PFSK-1 (cell line): Measurements from ENCODE around the gene STK40.

Experiments
- FOXP2 ChIP-seq: optimal IDR thresholded peaks from 2 replicates; pipeline ENCODE3; 2011; ENCODE audit warnings: borderline replicate concordance, control low read depth, inconsistent platforms; ENCODE audit not compliant: insufficient read depth; ENCODE audit errors: extremely low read length, extremely low read depth
- POLR2AphosphoS5 ChIP-seq: IDR thresholded peaks from 2 replicates; pipeline ENCODE4 v1.6.1; 2012; ENCODE audit warnings: low read depth, mild to moderate bottlenecking, control low read depth, low read length, moderate library complexity
- SIN3A ChIP-seq: IDR thresholded peaks from 2 replicates; pipeline ENCODE4 v1.6.1; 2012; ENCODE audit warnings: mild to moderate bottlenecking, low read length, moderate library complexity, borderline replicate concordance; ENCODE audit not compliant: insufficient read depth
- TAF1 ChIP-seq: IDR thresholded peaks from 2 replicates; pipeline ENCODE4 v1.6.1; 2012; ENCODE audit warnings: low read length, control low read depth, borderline replicate concordance; ENCODE audit not compliant: insufficient read depth
- TF ChIP-seq, protein P1 (sequence below), 2 experiments: IDR thresholded peaks; 2 replicates each; pipeline versions ENCODE4 v1.6.1 to v1.8.0; 2011 to 2012; ENCODE audit warnings: low read depth in 2 of 2, low read length in 2 of 2, control low read depth in 1 of 2, inconsistent platforms in 1 of 2, mild to moderate bottlenecking in 1 of 2, moderate library complexity in 1 of 2; ENCODE audit not compliant: insufficient read depth in 1 of 2

Gene STK40

GRCh38 chr1:36355811-36356210 is 29.9 kb downstream of the STK40 start:
- TF ChIP-seq, protein P1, sequence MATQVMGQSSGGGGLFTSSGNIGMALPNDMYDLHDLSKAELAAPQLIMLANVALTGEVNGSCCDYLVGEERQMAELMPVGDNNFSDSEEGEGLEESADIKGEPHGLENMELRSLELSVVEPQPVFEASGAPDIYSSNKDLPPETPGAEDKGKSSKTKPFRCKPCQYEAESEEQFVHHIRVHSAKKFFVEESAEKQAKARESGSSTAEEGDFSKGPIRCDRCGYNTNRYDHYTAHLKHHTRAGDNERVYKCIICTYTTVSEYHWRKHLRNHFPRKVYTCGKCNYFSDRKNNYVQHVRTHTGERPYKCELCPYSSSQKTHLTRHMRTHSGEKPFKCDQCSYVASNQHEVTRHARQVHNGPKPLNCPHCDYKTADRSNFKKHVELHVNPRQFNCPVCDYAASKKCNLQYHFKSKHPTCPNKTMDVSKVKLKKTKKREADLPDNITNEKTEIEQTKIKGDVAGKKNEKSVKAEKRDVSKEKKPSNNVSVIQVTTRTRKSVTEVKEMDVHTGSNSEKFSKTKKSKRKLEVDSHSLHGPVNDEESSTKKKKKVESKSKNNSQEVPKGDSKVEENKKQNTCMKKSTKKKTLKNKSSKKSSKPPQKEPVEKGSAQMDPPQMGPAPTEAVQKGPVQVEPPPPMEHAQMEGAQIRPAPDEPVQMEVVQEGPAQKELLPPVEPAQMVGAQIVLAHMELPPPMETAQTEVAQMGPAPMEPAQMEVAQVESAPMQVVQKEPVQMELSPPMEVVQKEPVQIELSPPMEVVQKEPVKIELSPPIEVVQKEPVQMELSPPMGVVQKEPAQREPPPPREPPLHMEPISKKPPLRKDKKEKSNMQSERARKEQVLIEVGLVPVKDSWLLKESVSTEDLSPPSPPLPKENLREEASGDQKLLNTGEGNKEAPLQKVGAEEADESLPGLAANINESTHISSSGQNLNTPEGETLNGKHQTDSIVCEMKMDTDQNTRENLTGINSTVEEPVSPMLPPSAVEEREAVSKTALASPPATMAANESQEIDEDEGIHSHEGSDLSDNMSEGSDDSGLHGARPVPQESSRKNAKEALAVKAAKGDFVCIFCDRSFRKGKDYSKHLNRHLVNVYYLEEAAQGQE (IDR thresholded peaks at IDR 0.05; ENCODE audit: insufficient read depth in 1 of 2, low read depth in 2 of 2, low read length in 2 of 2), result no peak
- no peak for TF ChIP-seq SIN3A
- no peak for TF ChIP-seq TAF1
- no peak for TF ChIP-seq POLR2AphosphoS5
- no peak for TF ChIP-seq FOXP2

DNA sequence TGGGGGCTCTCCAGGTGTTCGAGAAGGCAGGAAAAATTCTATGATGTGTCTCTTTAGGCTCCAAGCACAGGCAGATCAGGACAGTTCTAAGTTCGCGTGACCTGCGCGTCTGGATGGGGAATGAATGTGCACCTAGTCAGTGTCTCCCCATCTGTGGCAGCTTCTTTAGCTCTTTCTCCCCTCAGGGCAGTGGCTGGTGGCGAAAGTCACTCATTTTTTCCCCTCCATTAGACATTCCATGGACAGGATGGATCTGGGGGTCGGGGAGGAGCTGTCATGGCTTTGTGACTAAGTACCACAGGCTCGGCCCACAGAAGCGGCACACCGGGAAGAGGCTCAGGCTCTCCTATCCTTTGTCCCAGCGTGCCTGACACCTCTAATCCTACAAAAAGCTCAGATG is 31.2 kb downstream of the STK40 start:
- TF ChIP-seq FOXP2 (no peak), TAF1 (no peak), POLR2AphosphoS5 (no peak), SIN3A (no peak)
- TF ChIP-seq, protein P1 (IDR thresholded peaks at IDR 0.05; ENCODE audit: insufficient read depth in 1 of 2, low read depth in 2 of 2, low read length in 2 of 2), result no peak

DNA sequence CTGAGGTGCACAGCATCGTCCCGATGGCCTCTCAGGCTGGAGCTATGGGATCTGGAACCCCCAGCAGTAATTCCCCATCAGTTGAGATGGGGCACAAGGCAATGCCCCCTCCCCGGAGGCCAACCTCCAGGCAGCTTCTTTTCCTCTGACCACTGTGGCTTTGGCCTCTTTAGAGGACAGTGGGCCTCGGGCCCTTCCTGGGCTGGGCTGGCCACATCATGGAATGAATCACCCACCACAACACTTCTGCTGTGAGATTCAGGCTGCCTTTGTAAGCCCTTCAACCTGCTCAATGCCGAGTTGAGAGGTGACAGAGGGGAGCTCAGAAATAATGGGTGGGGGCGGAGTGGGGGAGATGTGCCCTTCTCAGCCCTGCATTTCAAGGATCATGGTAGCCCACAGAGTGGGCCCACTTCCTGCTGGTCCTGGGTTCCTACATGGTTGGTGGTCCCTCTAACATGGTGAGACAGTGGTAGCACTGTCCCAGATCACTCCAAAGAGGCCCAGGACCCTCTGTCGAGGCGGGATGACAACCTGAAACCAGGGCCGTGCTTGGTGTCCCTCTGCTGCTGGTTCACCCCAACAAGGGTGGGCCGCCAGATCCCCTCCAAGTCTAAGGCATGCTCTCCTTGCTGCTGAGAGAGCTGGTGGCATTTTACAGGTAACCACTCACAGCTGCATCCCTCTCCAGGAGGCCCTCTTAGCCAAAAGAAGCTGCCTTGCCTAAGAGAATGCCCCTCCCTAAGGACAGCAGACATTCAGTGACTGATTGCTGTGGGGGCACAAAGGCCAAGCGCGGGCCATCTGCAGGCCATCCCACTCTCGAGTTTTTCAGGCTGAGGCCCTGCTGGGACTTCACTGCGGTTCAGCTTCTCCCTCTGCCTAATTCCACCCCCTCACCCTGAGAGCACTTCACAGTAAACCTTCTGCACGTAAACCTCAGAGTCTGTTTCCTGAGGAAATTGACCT is 32.5 kb downstream of the STK40 start:
- TF ChIP-seq POLR2AphosphoS5 (no peak), SIN3A (no peak), FOXP2 (no peak), TAF1 (no peak)
- TF ChIP-seq, protein P1 (IDR thresholded peaks at IDR 0.05; ENCODE audit: insufficient read depth in 1 of 2, low read depth in 2 of 2, low read length in 2 of 2), result no peak

GRCh38 chr1:36352125-36352909 is 33.4 kb downstream of the STK40 start:
- TF ChIP-seq, protein P1 (IDR thresholded peaks at IDR 0.05; ENCODE audit: insufficient read depth in 1 of 2, low read depth in 2 of 2, low read length in 2 of 2), result no peak
- TF ChIP-seq POLR2AphosphoS5, result no peak
- TF ChIP-seq FOXP2, result no peak
- TF ChIP-seq TAF1, result no peak
- no peak for TF ChIP-seq SIN3A
